ENCODE data around the gene LRRC10. TPM values are rescaled to one million over a fixed set of nuclear protein-coding genes. Genes with fewer than 3 reads are reported as not detected.

Gene LRRC10
- polyA plus RNA-seq (2012; ENCODE audit: insufficient read length, low read depth): not detected

- TF ChIP-seq SIN3A (IDR thresholded peaks at IDR 0.05; ENCODE audit: borderline replicate concordance, insufficient read depth, low read length): no peak
- TF ChIP-seq TAF1 (IDR thresholded peaks at IDR 0.05; ENCODE audit: borderline replicate concordance, insufficient read depth, low read length): no peak
- no peak for TF ChIP-seq FOXP2 (optimal IDR thresholded peaks at IDR 0.05; ENCODE audit: borderline replicate concordance, extremely low read depth, extremely low read length, insufficient read depth)
- no peak for TF ChIP-seq POLR2AphosphoS5 (IDR thresholded peaks at IDR 0.05; ENCODE audit: low read depth, low read length)
- TF ChIP-seq REST (IDR thresholded peaks at IDR 0.05; ENCODE audit: insufficient read depth in 1 of 2, low read depth in 2 of 2, low read length in 2 of 2): no peak
Measured at GRCh38 chr12:69610729-69611128, at the start of gene LRRC10. LRRC10 (minus strand) TSS chr12:69610907; CDS start chr12:69610838, 69 bp downstream.

- no peak for TF ChIP-seq TAF1 (IDR thresholded peaks at IDR 0.05; ENCODE audit: borderline replicate concordance, insufficient read depth, low read length)
- TF ChIP-seq REST (IDR thresholded peaks at IDR 0.05; ENCODE audit: insufficient read depth in 1 of 2, low read depth in 2 of 2, low read length in 2 of 2): no peak
- TF ChIP-seq POLR2AphosphoS5 (IDR thresholded peaks at IDR 0.05; ENCODE audit: low read depth, low read length): no peak
- no peak for TF ChIP-seq SIN3A (IDR thresholded peaks at IDR 0.05; ENCODE audit: borderline replicate concordance, insufficient read depth, low read length)
- TF ChIP-seq FOXP2 (optimal IDR thresholded peaks at IDR 0.05; ENCODE audit: borderline replicate concordance, extremely low read depth, extremely low read length, insufficient read depth): no peak
Measured at GRCh38 chr12:69660164-69660863, 49.6 kb upstream of the LRRC10 start.

- TF ChIP-seq REST (IDR thresholded peaks at IDR 0.05; ENCODE audit: insufficient read depth in 1 of 2, low read depth in 2 of 2, low read length in 2 of 2): no peak
- no peak for TF ChIP-seq SIN3A (IDR thresholded peaks at IDR 0.05; ENCODE audit: borderline replicate concordance, insufficient read depth, low read length)
Measured at GRCh38 chr12:69658203-69658602, 47.5 kb upstream of the LRRC10 start.

- TF ChIP-seq REST (IDR thresholded peaks at IDR 0.05; ENCODE audit: insufficient read depth in 1 of 2, low read depth in 2 of 2, low read length in 2 of 2) (no peak), SIN3A (IDR thresholded peaks at IDR 0.05; ENCODE audit: borderline replicate concordance, insufficient read depth, low read length) (no peak), TAF1 (IDR thresholded peaks at IDR 0.05; ENCODE audit: borderline replicate concordance, insufficient read depth, low read length) (no peak), FOXP2 (optimal IDR thresholded peaks at IDR 0.05; ENCODE audit: borderline replicate concordance, extremely low read depth, extremely low read length, insufficient read depth) (no peak), POLR2AphosphoS5 (IDR thresholded peaks at IDR 0.05; ENCODE audit: low read depth, low read length) (no peak)
Measured at GRCh38 chr12:69657376-69658137, 46.9 kb upstream of the LRRC10 start.
